ENCODE measurements around the gene ADGRG6. TPM values are rescaled to one million over a fixed set of nuclear protein-coding genes. Genes with fewer than 3 reads are reported as not detected.

Gene ADGRG6
- total RNA-seq, 4 donors from 2014 or later, result 22.3 to 56.5 (median 26.0) TPM

GRCh38 chr6:142400495-142400894 is 98.7 kb downstream of the ADGRG6 start:
- Histone ChIP-seq H3K27me3 (no peaks in the 10 kb centered on the region), H3K4me1 (no peaks in the 10 kb centered on the region), H3K27ac (no peak overlapping the region), H3K4me3 (no peak overlapping the region), H3K9me3 (no peaks in the 10 kb centered on the region), H3K36me3 (peaks cover 0 to 48% (median 0%) of the 10 kb centered on the region in 3 donors)
- 66 to 72% methylated on average over 2 to 4 of the region's 4 CpGs for WGBS, 2 donors
- intact Hi-C loops (cut with DNase I), result no loop called here
- no peak for DNase-seq
- TF ChIP-seq POLR2A (IDR thresholded peaks at IDR 0.05), result no peak
- TF ChIP-seq CTCF (IDR thresholded peaks at IDR 0.05), result no peak

- TF ChIP-seq CTCF (IDR thresholded peaks at IDR 0.05), result no peak
- no peak for TF ChIP-seq POLR2A (IDR thresholded peaks at IDR 0.05)
- intact Hi-C loops (cut with DNase I), result no loop called here
- Histone ChIP-seq H3K9me3 (no peaks in the 10 kb centered on the region), H3K36me3 (peaks cover 0 to 57% (median 0%) of the 10 kb centered on the region in 3 donors), H3K4me1 (no peaks in the 10 kb centered on the region), H3K27ac (no peak overlapping the region), H3K4me3 (no peak overlapping the region), H3K27me3 (no peaks in the 10 kb centered on the region)
- no peak for DNase-seq
- 79 to 93% methylated on average over 1 of the region's 1 CpG for WGBS, 2 donors
Observed at GRCh38 chr6:142401838-142402237, 100.0 kb downstream of the ADGRG6 start.

- intact Hi-C loops (cut with DNase I), result no loop called here
- no peak overlapping the region for H3K4me3 ChIP-seq
Observed at GRCh38 chr6:142404751-142405150, 102.9 kb downstream of the ADGRG6 start.

GRCh38 chr6:142406131-142406530 is 104.3 kb downstream of the ADGRG6 start:
- Histone ChIP-seq H3K9me3 (no peaks in the 10 kb centered on the region), H3K36me3 (peaks cover 0 to 56% (median 0%) of the 10 kb centered on the region in 3 donors), H3K4me1 (no peaks in the 10 kb centered on the region), H3K27me3 (no peaks in the 10 kb centered on the region), H3K27ac (no peak overlapping the region), H3K4me3 (no peak overlapping the region)
- WGBS, 2 donors, result 67 to 80% methylated on average over 3 of the region's 3 CpGs
- intact Hi-C loops (cut with DNase I), result no loop called here
- DNase-seq, result no peak
- no peak for TF ChIP-seq POLR2A (IDR thresholded peaks at IDR 0.05)
- TF ChIP-seq CTCF (IDR thresholded peaks at IDR 0.05), result no peak

More at GRCh38 chr6:142404751-142405150, 102.9 kb downstream of the ADGRG6 start:
- no peaks in the 10 kb centered on the region for H3K9me3 ChIP-seq
- no peak overlapping the region for H3K27ac ChIP-seq
- TF ChIP-seq CTCF (IDR thresholded peaks at IDR 0.05), result no peak
- TF ChIP-seq POLR2A (IDR thresholded peaks at IDR 0.05), result no peak
- H3K4me1 ChIP-seq, result no peaks in the 10 kb centered on the region
- peaks cover 0 to 59% (median 0%) of the 10 kb centered on the region in 3 donors for H3K36me3 ChIP-seq
- no peaks in the 10 kb centered on the region for H3K27me3 ChIP-seq
- no peak for DNase-seq
- 80 to 93% methylated on average over 3 of the region's 3 CpGs for WGBS, 2 donors

- intact Hi-C loops (cut with DNase I), result no loop called here
- no peak overlapping the region for H3K4me3 ChIP-seq
- H3K27ac ChIP-seq, result no peak overlapping the region
- no peak for DNase-seq
- H3K36me3 ChIP-seq, result peaks cover 0 to 50% (median 0%) of the 10 kb centered on the region in 3 donors
- no peaks in the 10 kb centered on the region for H3K27me3 ChIP-seq
- TF ChIP-seq POLR2A (IDR thresholded peaks at IDR 0.05) (no peak), CTCF (IDR thresholded peaks at IDR 0.05) (no peak)
- no peaks in the 10 kb centered on the region for H3K9me3 ChIP-seq
- H3K4me1 ChIP-seq, result no peaks in the 10 kb centered on the region
- 49 to 89% methylated on average over 3 of the region's 3 CpGs for WGBS, 2 donors
Observed at GRCh38 chr6:142407685-142408273, 106.0 kb downstream of the ADGRG6 start.

All from esophagus squamous epithelium (tissue), 5 donors.